ENCODE measurements around the gene CSPG4. TPM values are rescaled to one million over a fixed set of nuclear protein-coding genes. Genes with fewer than 3 reads are reported as not detected.
"Not testable (repeated sequence)": the region's sequence is repeated elsewhere in the genome, so short reads cannot be mapped to it uniquely, and the experiment has no call there.

The CSPG4 gene
- total RNA-seq, 1 donor from 2014 or later = under 0.01 TPM

GRCh38 chr15:75742346-75742745, 29.7 kb upstream of the CSPG4 start:
- not testable (repeated sequence) for DNase-seq (ENCODE audit: low read depth in 2 of 2)

- no peak for DNase-seq (ENCODE audit: low read depth in 2 of 2)
These were observed 27.1 kb upstream of the CSPG4 start for GRCh38 chr15:75739791-75740190.

- peak; percentile 82 to 89 for DNase-seq (ENCODE audit: low read depth in 2 of 2)
These were observed 26.1 kb upstream of the CSPG4 start for GRCh38 chr15:75738647-75739325.

GRCh38 chr15:75738014-75738646, 25.5 kb upstream of the CSPG4 start:
- no peak for DNase-seq (ENCODE audit: low read depth in 2 of 2)

- DNase-seq (ENCODE audit: low read depth in 2 of 2) = not testable (repeated sequence)
These were observed 24.7 kb upstream of the CSPG4 start for GRCh38 chr15:75737116-75738013.

GRCh38 chr15:75736256-75736655, 23.6 kb upstream of the CSPG4 start:
- DNase-seq (ENCODE audit: low read depth in 2 of 2) = no peak

- not testable (repeated sequence) for DNase-seq (ENCODE audit: low read depth in 2 of 2)
These were observed 22.5 kb upstream of the CSPG4 start for GRCh38 chr15:75734861-75735760.

- DNase-seq (ENCODE audit: low read depth in 2 of 2) = no peak
These were observed 21.4 kb upstream of the CSPG4 start for GRCh38 chr15:75733761-75734651.

GRCh38 chr15:75732809-75733451, 20.3 kb upstream of the CSPG4 start:
- DNase-seq (ENCODE audit: low read depth in 2 of 2) = peak; percentile 70 to 71

GRCh38 chr15:75732177-75732808, 19.6 kb upstream of the CSPG4 start:
- DNase-seq (ENCODE audit: low read depth in 2 of 2) = no peak

GRCh38 chr15:75731248-75732151, 18.9 kb upstream of the CSPG4 start:
- peak in 1 of 2 donors; percentile 48 for DNase-seq (ENCODE audit: low read depth in 2 of 2)

GRCh38 chr15:75730376-75731247, 18.0 kb upstream of the CSPG4 start:
- not testable (repeated sequence) for DNase-seq (ENCODE audit: low read depth in 2 of 2)

- DNase-seq (ENCODE audit: low read depth in 2 of 2) = no peak
These were observed 16.9 kb upstream of the CSPG4 start for GRCh38 chr15:75729326-75730069.

- peak; percentile 56 to 71 for DNase-seq (ENCODE audit: low read depth in 2 of 2)
These were observed 15.4 kb upstream of the CSPG4 start for GRCh38 chr15:75727851-75728715.

- no peak for DNase-seq (ENCODE audit: low read depth in 2 of 2)
These were observed 14.4 kb upstream of the CSPG4 start for GRCh38 chr15:75727031-75727531.
